Measurements from ENCODE around the gene CTBP1. TPM values are rescaled to one million over a fixed set of nuclear protein-coding genes. Genes with fewer than 3 reads are reported as not detected.

Gene CTBP1
- total and polyA plus RNA-seq, 2 experiments from 2014 or later: 152 to 431 TPM

- H3K9me3 ChIP-seq (ENCODE audit: low read depth): no peaks in the 10 kb centered on the region
- no peak for TF ChIP-seq CTCF (IDR thresholded peaks at IDR 0.05; ENCODE audit: low read depth, low read length)
- no peak for DNase-seq (ENCODE audit: low read depth in 1 of 2, low spot score in 1 of 2)
- H3K27ac ChIP-seq: no peak overlapping the region
- H3K4me3 ChIP-seq: peak overlapping the region; percentile 92
- peaks cover 9% of the 10 kb centered on the region for H3K4me1 ChIP-seq (ENCODE audit: low read depth)
- no peaks in the 10 kb centered on the region for H3K27me3 ChIP-seq
- no peaks in the 10 kb centered on the region for H3K36me3 ChIP-seq
These were observed 43.2 kb upstream of the CTBP1 start for GRCh38 chr4:1291996-1292702.

GRCh38 chr4:1291091-1291490 is 42.2 kb upstream of the CTBP1 start:
- peak overlapping the region; percentile 89 for H3K27ac ChIP-seq
- H3K27me3 ChIP-seq: no peaks in the 10 kb centered on the region
- no peaks in the 10 kb centered on the region for H3K36me3 ChIP-seq
- TF ChIP-seq CTCF (IDR thresholded peaks at IDR 0.05; ENCODE audit: low read depth, low read length): no peak
- DNase-seq (ENCODE audit: low read depth in 1 of 2, low spot score in 1 of 2): no peak
- peaks cover 9% of the 10 kb centered on the region for H3K4me1 ChIP-seq (ENCODE audit: low read depth)
- H3K9me3 ChIP-seq (ENCODE audit: low read depth): no peaks in the 10 kb centered on the region
- peak overlapping the region; percentile 92 for H3K4me3 ChIP-seq

- H3K4me1 ChIP-seq (ENCODE audit: low read depth): peaks cover 9% of the 10 kb centered on the region
These were observed 41.4 kb upstream of the CTBP1 start for GRCh38 chr4:1290165-1290977.

GRCh38 chr4:1289207-1290164 is 40.6 kb upstream of the CTBP1 start, which contains the start of gene MAEA:
Gene MAEA, plus strand, starts transcription at chr4:1289891. Its CDS starts 23 bp downstream, at chr4:1289914.
- H3K4me3 ChIP-seq: peak within 1 kb of the TSS; percentile 92
- peaks cover 9% of the 10 kb centered on the region for H3K4me1 ChIP-seq (ENCODE audit: low read depth)
- no peaks in the 10 kb centered on the region for H3K27me3 ChIP-seq
- no peaks in the 10 kb centered on the region for H3K36me3 ChIP-seq
- peak; percentile 97 to 98 for DNase-seq (ENCODE audit: low read depth in 1 of 2, low spot score in 1 of 2)
- H3K27ac ChIP-seq: peak within 1 kb of the TSS; percentile 89
- TF ChIP-seq CTCF (IDR thresholded peaks at IDR 0.05; ENCODE audit: low read depth, low read length): no peak
- no peaks in the 10 kb centered on the region for H3K9me3 ChIP-seq (ENCODE audit: low read depth)

More at GRCh38 chr4:1290165-1290977, 41.4 kb upstream of the CTBP1 start:
- no peaks in the 10 kb centered on the region for H3K9me3 ChIP-seq (ENCODE audit: low read depth)
- no peaks in the 10 kb centered on the region for H3K36me3 ChIP-seq
- H3K27me3 ChIP-seq: no peaks in the 10 kb centered on the region
- peak in 1 of 2 donors; percentile 40 for DNase-seq (ENCODE audit: low read depth in 1 of 2, low spot score in 1 of 2)
- H3K4me3 ChIP-seq: peak overlapping the region; percentile 92
- no peak for TF ChIP-seq CTCF (IDR thresholded peaks at IDR 0.05; ENCODE audit: low read depth, low read length)
- peak overlapping the region; percentile 89 for H3K27ac ChIP-seq

- no peaks in the 10 kb centered on the region for H3K27me3 ChIP-seq
- peak overlapping the region; percentile 55 for H3K27ac ChIP-seq
- peak overlapping the region; percentile 92 for H3K4me3 ChIP-seq
- no peak for DNase-seq (ENCODE audit: low read depth in 1 of 2, low spot score in 1 of 2)
- peaks cover 9% of the 10 kb centered on the region for H3K4me1 ChIP-seq (ENCODE audit: low read depth)
- no peaks in the 10 kb centered on the region for H3K9me3 ChIP-seq (ENCODE audit: low read depth)
- TF ChIP-seq CTCF (IDR thresholded peaks at IDR 0.05; ENCODE audit: low read depth, low read length): no peak
- no peaks in the 10 kb centered on the region for H3K36me3 ChIP-seq
These were observed 39.9 kb upstream of the CTBP1 start for GRCh38 chr4:1288786-1289185.
